GM18951 (cell line): ENCODE results near the gene SPSB2.
"Not testable (repeated sequence)": the region's sequence is repeated elsewhere in the genome, so short reads cannot be mapped to it uniquely, and the experiment has no call there.

ENCODE experiments used
- POLR2A ChIP-seq: IDR thresholded peaks from 4 replicates; pipeline ENCODE4 v1.6.1; 2011; ENCODE audit warnings: mild to moderate bottlenecking; ENCODE audit not compliant: insufficient read length, insufficient read depth; ENCODE audit errors: extremely low read depth
- in situ Hi-C: fragments of 300-500 bp; cut with MboI; formaldehyde crosslinking; loops from one replicate; pipeline ENCODE4 v1.12.0; 2022; ENCODE audit warnings: low sequenced_read_pairs, mixed read lengths, inconsistent platforms; ENCODE audit not compliant: unreplicated experiment

The SPSB2 gene

DNA sequence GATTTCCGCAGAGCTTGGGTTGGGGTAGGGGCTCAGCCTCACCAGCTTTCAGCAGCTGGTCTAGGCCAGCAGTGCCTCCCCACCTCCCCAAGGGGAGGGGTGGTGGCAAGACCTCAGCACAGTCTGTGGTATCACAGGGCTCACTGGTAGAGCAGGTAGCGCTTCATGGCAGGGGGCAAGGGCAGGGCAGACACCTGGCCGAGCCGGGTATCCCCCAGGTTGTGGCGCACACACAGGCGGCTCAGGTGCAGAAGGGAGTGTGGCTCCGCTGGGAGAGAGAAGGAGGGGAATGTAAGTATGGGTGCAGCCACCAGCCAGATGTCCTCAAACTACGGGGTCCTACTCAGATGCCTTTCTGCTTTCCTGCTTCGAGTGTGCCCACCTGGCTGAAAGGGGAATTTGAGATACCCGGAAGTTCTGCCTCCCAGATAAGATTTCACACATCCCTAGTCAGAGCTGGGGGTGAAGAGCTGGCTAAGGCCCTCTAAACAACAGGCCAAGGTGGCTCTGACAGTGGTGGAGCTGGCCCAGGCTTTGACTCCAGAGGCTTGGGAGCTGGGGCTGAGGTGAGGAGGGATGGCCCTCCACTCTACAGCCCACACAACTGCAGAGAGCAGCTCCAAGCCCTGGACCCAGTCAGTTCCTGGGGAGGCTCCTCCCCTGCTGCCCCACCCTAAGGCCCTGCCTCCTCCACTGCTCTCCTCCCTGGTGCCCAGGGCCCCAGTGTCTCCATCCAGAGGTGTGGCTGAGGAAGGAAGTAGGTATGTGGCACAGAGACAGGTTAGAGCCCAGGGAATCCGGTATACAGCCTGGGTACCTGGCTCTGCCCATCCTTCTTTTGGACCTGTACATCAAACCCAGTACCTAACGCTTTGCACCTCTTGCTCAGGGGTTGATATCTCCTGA lies 1.8 kb downstream of the SPSB2 start:
- peak; percentile 28 for TF ChIP-seq POLR2A
- in situ Hi-C loops, result no loop called here

DNA sequence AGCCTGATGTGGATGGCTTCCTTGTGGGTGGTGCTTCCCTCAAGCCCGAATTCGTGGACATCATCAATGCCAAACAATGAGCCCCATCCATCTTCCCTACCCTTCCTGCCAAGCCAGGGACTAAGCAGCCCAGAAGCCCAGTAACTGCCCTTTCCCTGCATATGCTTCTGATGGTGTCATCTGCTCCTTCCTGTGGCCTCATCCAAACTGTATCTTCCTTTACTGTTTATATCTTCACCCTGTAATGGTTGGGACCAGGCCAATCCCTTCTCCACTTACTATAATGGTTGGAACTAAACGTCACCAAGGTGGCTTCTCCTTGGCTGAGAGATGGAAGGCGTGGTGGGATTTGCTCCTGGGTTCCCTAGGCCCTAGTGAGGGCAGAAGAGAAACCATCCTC lies 2.8 kb downstream of the SPSB2 start:
- in situ Hi-C loops, result not testable (repeated sequence)

DNA sequence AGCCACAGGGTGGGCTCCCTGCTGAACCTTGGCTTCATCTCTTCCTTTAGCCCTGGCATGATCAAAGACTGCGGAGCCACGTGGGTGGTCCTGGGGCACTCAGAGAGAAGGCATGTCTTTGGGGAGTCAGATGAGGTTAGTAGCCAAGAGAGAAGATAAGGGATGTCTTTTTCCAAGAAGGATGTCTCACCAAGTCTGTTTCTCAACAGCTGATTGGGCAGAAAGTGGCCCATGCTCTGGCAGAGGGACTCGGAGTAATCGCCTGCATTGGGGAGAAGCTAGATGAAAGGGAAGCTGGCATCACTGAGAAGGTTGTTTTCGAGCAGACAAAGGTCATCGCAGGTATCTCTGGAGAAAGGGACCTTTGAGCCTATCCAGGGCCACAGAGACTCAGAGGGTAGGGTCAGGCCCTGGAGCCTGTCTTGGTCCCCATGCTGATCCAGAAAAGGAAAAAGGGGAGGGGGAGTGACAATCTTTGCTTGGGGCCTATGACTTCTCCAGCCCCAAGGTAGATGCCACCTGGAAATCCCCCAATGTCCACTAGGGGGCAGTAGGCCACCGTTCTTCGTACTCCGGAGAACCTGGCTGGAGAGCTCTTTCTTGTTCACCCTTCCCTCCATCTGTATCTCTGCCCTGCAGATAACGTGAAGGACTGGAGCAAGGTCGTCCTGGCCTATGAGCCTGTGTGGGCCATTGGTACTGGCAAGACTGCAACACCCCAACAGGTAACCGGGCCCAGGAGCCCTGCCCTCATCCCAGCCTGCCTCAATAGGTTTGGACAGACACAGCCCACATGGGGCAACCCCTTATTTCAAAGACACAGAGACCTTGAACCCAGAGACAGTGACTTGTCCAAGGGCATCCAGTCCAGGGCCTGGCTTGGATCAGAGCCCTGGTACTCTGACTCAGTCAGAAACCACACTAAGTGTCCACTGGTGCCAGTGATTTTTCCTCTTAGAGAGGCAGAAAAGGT lies 3.8 kb downstream of the SPSB2 start:
- in situ Hi-C loops, result no loop called here
- TF ChIP-seq POLR2A, result no peak

DNA sequence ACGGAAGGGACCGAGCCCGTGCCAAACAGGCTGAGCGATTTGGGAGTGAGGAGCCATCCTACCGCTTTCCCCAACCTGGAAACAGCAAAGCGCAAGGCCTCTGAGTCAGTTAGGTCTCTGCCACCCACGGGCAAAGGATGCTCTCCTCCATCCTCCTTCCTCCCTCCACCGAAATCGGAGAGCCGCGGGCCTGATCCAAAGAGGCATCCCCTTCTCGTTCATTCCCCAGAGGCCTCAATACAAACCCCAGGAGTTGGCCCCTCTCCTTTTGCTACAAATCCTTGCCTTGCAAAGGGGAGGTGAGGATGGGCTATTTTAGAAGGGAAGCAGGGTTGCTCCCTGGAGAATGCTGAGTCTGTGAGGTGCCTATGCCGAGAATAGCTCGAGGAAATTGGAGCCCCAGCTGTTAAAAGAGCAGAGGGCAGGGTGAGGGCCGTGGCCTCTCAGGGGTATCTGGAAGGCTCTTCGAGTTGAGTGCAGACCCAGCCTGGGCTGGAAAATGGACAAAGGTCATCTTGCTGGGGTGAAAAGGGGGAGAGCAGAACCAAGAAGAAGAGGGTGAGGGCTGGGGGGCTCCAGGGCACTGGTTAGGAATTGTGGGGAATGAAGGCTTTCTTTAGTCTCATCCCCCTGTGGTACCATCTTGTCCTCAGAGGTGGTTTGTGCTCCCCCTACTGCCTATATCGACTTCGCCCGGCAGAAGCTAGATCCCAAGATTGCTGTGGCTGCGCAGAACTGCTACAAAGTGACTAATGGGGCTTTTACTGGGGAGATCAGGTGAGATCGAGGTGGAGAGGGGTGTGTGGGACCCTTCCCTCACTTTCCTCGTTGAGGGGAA lies 4.7 kb downstream of the SPSB2 start:
- in situ Hi-C loops, result no loop called here
- no peak for TF ChIP-seq POLR2A

DNA sequence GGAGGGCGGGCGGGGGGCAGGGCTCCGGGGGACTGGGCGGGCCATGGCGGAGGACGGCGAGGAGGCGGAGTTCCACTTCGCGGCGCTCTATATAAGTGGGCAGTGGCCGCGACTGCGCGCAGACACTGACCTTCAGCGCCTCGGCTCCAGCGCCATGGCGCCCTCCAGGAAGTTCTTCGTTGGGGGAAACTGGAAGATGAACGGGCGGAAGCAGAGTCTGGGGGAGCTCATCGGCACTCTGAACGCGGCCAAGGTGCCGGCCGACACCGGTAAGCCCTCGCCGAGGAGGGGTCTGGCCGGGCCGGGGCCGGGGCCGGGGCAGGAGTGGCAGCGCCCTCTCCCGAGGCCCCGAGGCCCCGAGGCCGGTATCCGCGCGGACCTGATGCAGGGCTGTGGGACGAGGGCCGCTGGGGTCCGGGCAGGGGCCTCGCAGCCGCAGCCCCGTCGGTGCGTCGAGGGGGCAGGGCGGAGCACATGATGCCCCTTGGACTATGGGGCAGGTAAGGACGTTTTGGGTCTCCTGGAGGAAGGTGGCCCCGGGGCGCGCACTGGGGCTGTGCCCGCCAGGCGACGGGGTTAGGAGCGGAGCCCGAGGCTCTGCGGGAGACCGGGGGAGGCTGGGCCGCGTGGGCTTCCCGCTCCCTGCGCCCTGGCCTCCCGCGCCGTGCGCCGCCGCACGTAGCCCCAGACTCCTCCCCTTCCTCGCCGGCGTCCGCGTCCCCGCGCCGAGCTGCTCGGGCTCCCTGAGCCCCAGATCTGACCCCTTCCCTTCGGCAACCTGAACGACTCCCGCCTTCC lies 5.5 kb downstream of the SPSB2 start, which contains the start of gene TPI1:
Gene TPI1, plus strand, starts transcription at position 119 of the 798 bp plus-strand sequence. Its CDS starts 36 bp downstream, at position 155.
- in situ Hi-C loops, result no loop called here
- TF ChIP-seq POLR2A, result peak; percentile 99

- TF ChIP-seq POLR2A, result no peak
- in situ Hi-C loops, result no loop called here
These were observed 6.1 kb downstream of the SPSB2 start for GRCh38 chr12:6866920-6867412.

DNA sequence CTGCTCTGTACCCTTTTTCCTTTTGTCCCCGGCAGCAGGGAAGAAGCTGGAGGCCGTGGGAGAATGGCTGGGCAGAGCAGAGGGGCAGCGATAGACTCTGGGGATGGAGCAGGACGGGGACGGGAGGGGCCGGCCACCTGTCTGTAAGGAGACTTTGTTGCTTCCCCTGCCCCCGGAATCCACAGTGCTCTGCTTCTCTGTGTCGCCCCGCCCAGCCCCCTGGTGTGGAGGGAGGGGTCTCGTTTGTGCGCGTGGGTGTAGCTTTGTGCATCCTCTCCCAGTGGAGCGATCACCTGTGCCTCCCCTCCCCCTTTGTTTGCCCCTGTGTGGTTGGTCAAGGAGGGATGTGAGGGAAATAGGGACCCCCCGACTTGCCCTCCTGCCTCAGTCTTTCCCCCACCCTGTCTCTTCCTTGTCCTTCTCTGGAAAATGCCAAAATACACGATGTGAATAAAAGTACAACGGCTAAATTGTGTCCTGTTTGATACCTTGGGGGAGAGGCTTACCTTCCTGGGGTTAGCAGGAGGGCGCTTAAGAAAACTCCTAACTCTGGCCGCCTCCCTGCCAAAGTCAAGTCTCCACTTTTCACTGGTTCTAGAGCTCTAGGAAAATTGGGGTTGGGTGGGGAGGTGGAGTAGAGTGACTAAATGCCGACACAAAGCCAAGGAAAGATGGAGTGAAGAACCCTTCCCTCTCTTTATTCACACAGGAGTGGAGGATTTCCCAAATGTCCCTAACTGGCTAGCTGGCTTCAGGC lies 6.8 kb downstream of the SPSB2 start:
- in situ Hi-C loops, result no loop called here
- no peak for TF ChIP-seq POLR2A

- in situ Hi-C loops, result not testable (repeated sequence)
These were observed 7.8 kb downstream of the SPSB2 start for GRCh38 chr12:6865307-6865706.

GRCh38 chr12:6863586-6864321 lies 9.3 kb downstream of the SPSB2 start:
- no peak for TF ChIP-seq POLR2A
- in situ Hi-C loops, result no loop called here

GRCh38 chr12:6863033-6863432 lies 10.1 kb downstream of the SPSB2 start:
- TF ChIP-seq POLR2A, result no peak
- in situ Hi-C loops, result no loop called here

- TF ChIP-seq POLR2A, result no peak
- in situ Hi-C loops, result no loop called here
These were observed 11.7 kb downstream of the SPSB2 start for GRCh38 chr12:6861391-6861790.
